Lower leg skin (tissue), 4 donors: ENCODE measurements around the gene FARP1. TPM values are rescaled to one million over a fixed set of nuclear protein-coding genes. Genes with fewer than 3 reads are reported as not detected.
A peak's percentile ranks its signal among the peaks of the same experiment; 100 is the strongest.

Source experiments
- DNase-seq, 2 donors: peaks; one replicate each; pipeline ENCODE4 v3.0.0-alpha.2; 2019; ENCODE audit warnings: low spot score in 2 of 2
- H3K4me3 ChIP-seq: fragments of 200-600 bp; sonication (generic); 2 replicates; pipeline ENCODE4 v1.5.1; 2017; ENCODE audit warnings: mild to moderate bottlenecking, low read depth; ENCODE audit not compliant: poor library complexity, severe bottlenecking
- POLR2A ChIP-seq, 2 donors: fragments of 450-650 bp; IDR thresholded peaks; one replicate each; pipeline ENCODE4 v1.6.1; 2016 to 2017; ENCODE audit warnings: antibody characterized with exemption in 2 of 2, mild to moderate bottlenecking in 1 of 2, moderate library complexity in 1 of 2
- WGBS, 2 donors: methylation state at CpG; one replicate each; pipeline ENCODE4 v1.1.5; 2018; 5-methylcytosine and 5-hydroxymethylcytosine counted together
- intact Hi-C: fragments of 100-400 bp; cut with DNase I; formaldehyde crosslinking; loops from one replicate; pipeline ENCODE4 v1.15.0; 2023; ENCODE audit warnings: low total_unique reads
- total RNA-seq, 4 donors: library from RNA; depleted of rRNA; stranded (reverse); fragments of >200 nt; gene quantifications; one replicate each; pipeline ENCODE4 v1.1.0, GENCODE V29; 2016
- TF ChIP-seq, protein P1 (sequence below), 3 donors: fragments of 450-650 bp; IDR thresholded peaks; one replicate each; pipeline ENCODE4 v1.5.1; 2016; ENCODE audit warnings: antibody characterized with exemption in 3 of 3, mild to moderate bottlenecking in 3 of 3, moderate library complexity in 2 of 3

FARP1 gene, protein sequence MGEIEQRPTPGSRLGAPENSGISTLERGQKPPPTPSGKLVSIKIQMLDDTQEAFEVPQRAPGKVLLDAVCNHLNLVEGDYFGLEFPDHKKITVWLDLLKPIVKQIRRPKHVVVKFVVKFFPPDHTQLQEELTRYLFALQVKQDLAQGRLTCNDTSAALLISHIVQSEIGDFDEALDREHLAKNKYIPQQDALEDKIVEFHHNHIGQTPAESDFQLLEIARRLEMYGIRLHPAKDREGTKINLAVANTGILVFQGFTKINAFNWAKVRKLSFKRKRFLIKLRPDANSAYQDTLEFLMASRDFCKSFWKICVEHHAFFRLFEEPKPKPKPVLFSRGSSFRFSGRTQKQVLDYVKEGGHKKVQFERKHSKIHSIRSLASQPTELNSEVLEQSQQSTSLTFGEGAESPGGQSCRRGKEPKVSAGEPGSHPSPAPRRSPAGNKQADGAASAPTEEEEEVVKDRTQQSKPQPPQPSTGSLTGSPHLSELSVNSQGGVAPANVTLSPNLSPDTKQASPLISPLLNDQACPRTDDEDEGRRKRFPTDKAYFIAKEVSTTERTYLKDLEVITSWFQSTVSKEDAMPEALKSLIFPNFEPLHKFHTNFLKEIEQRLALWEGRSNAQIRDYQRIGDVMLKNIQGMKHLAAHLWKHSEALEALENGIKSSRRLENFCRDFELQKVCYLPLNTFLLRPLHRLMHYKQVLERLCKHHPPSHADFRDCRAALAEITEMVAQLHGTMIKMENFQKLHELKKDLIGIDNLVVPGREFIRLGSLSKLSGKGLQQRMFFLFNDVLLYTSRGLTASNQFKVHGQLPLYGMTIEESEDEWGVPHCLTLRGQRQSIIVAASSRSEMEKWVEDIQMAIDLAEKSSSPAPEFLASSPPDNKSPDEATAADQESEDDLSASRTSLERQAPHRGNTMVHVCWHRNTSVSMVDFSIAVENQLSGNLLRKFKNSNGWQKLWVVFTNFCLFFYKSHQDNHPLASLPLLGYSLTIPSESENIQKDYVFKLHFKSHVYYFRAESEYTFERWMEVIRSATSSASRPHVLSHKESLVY
- total RNA-seq = 10 to 100 TPM in 3 of 4 donors, 1 to 10 TPM in 1; 4.9 to 26.2 (median 13.3) TPM

DNA sequence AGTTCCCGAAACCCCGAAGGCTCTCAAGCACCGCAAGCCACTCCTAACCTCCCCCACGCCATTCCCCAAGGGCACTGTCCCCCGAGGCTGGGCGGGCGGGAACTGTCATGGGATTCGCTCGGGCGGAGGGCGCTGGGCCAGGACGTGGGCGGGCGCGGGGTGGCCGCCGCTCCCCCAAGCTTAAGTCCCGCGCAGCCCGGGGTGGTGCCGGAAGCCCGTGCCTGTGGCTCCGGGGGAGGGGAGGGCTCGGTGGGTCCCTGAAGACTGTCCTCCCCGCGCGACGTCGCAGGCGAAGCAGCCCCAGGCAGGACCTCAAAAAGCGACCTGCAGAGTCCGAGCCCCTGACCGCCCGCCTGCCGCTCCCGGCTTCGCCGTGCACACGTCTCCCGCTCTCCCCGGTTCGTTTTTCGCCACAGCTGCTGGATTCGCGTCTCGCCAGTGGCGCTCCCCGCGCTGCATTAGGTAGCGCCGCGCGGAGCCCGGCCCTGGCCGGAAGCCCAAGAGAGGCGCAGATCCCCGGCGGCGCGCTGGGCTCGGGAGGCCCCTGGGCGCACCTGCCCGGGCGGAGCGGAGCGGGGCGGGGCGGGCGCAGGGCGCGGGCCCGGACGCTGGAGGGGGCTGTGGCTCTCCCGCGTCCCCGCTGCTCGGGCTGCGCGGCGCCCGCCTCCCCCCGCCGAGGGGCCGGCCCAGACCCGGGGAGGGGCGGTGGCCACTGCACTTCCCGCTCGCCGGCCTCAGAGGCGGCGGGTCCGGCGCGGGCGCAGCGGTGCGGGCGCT, at the start of gene FARP1:
TSS of gene FARP1 (plus strand) at position 715 of the 777 bp plus-strand sequence. CDS start 70,149 bp downstream, outside the sequence.
- TF ChIP-seq POLR2A (IDR thresholded peaks at IDR 0.05) = no peak
- TF ChIP-seq, protein P1, sequence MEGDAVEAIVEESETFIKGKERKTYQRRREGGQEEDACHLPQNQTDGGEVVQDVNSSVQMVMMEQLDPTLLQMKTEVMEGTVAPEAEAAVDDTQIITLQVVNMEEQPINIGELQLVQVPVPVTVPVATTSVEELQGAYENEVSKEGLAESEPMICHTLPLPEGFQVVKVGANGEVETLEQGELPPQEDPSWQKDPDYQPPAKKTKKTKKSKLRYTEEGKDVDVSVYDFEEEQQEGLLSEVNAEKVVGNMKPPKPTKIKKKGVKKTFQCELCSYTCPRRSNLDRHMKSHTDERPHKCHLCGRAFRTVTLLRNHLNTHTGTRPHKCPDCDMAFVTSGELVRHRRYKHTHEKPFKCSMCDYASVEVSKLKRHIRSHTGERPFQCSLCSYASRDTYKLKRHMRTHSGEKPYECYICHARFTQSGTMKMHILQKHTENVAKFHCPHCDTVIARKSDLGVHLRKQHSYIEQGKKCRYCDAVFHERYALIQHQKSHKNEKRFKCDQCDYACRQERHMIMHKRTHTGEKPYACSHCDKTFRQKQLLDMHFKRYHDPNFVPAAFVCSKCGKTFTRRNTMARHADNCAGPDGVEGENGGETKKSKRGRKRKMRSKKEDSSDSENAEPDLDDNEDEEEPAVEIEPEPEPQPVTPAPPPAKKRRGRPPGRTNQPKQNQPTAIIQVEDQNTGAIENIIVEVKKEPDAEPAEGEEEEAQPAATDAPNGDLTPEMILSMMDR (IDR thresholded peaks at IDR 0.05) = no peak
- 0 to 1% methylated on average over 17 to 43 of the region's 98 CpGs for WGBS, 2 donors
- intact Hi-C loops = no loop called here
- DNase-seq = peak; percentile 45 to 93
- peak within 1 kb of the TSS; percentile 66 for H3K4me3 ChIP-seq

DNA sequence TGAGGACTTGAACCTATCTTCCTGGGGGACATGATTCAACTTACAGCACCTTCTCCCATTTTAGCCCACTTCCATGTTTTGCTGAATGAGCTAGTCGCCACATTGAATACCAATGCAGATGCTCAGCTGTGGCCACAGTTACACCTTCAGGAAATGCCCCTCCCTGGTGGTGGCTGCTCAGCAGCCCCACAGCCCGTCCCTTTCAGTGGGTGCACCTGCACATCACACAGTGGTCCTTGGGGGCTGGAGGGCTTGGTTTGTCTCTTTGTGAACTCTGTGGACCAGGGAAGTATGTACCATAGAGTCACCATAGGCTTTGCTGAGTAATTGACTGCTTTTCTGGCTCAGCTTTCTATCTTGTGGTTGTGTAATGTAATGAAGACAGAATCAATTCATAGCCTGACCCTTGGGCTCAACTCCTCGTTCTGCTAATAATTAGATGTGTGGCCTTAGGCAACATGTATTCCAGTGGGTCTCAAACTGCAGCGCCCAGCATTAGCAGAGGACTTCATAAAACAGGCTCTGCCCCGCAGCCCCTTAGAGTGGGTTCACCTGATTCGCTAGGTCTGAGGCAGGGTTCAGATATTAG, 48.1 kb upstream of the FARP1 start:
- H3K4me3 ChIP-seq = no peak overlapping the region
- TF ChIP-seq, protein P1 (IDR thresholded peaks at IDR 0.05) = no peak
- no peak for TF ChIP-seq POLR2A (IDR thresholded peaks at IDR 0.05)
- no peak for DNase-seq
- 79 to 81% methylated on average over 6 of the region's 6 CpGs for WGBS, 2 donors
- intact Hi-C loops = no loop called here

DNA sequence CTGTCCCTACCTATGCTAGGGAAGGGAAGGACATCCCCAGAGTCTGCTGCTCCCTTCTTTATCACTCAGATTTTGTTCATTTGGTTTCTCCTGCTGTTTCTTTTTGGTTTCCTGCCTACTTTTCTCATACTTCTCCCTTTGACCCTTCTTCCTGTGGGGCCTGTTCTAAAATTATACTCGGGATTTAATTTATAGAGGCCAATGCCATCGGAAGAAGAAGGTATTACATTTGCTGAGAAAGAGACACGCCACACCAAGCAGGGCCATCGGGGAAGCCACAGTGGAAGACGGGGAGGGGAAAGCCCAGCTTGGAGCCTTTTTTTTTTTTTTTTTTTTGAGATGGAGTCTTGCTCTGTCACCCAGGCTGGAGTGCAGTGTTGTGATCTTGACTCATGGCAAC, 46.8 kb upstream of the FARP1 start:
- DNase-seq = no peak
- intact Hi-C loops = no loop called here
- TF ChIP-seq, protein P1 (IDR thresholded peaks at IDR 0.05) = no peak
- TF ChIP-seq POLR2A (IDR thresholded peaks at IDR 0.05) = no peak
- H3K4me3 ChIP-seq = no peak overlapping the region
- WGBS, 2 donors = 31 to 66% methylated on average over 5 of the region's 5 CpGs

DNA sequence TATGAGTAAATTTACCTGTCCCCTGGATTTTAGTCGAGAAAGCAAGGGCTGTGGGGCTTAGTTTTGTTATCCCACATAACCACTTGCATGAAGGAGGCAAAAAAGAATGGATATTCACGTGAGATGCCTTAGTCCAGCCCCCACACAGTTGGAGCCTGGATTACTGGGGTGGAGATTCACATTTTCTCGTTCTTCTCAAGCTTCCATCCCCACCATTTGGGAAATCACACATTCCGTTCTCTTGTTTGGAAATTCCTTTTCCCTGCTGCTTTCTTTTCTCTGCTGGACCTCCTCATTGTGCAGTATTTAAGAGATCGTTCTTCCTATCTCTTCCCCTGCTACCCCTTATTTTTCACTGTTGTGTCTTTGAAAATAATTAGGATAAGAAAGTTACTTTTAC, 45.1 kb upstream of the FARP1 start:
- intact Hi-C loops = no loop called here
- H3K4me3 ChIP-seq = no peak overlapping the region
- TF ChIP-seq, protein P1 (IDR thresholded peaks at IDR 0.05) = no peak
- TF ChIP-seq POLR2A (IDR thresholded peaks at IDR 0.05) = no peak
- no peak for DNase-seq
- 79 to 87% methylated on average over 5 of the region's 5 CpGs for WGBS, 2 donors

DNA sequence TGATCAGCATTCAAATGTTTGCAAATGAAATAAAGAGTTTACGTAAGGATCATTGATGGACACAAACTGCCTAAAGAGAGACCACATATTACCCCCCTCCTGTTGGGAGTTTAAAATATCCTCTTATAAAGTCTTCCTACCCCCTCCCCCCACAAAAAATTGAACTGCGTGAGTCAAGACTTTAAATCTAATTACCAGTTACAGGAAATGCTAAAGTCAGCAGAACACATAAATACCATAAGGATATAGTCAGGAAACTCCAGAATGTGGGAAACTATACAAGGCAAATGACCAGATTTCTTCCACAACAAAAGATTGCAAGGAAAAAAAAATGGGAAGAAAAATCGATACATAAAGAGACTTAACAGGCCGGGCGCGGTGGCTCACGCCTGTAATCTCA, 44.4 kb upstream of the FARP1 start:
- H3K4me3 ChIP-seq = no peak overlapping the region
- no peak for DNase-seq
- intact Hi-C loops = no loop called here
- TF ChIP-seq, protein P1 (IDR thresholded peaks at IDR 0.05) = no peak
- TF ChIP-seq POLR2A (IDR thresholded peaks at IDR 0.05) = no peak
- 79 to 80% methylated on average over 7 of the region's 7 CpGs for WGBS, 2 donors
